GM19025 (cell line): ENCODE results near the gene CADM1.
"Not testable (repeated sequence)": the region's sequence is repeated elsewhere in the genome, so short reads cannot be mapped to it uniquely, and the experiment has no call there.

Experiments used
- ATAC-seq: cut with Tn5 transposase; IDR thresholded peaks from one replicate; pipeline ENCODE4 v1.9.1; 2021; ENCODE audit warnings: mild to moderate bottlenecking, low read depth, moderate library complexity; ENCODE audit not compliant: unreplicated experiment

The CADM1 gene

DNA sequence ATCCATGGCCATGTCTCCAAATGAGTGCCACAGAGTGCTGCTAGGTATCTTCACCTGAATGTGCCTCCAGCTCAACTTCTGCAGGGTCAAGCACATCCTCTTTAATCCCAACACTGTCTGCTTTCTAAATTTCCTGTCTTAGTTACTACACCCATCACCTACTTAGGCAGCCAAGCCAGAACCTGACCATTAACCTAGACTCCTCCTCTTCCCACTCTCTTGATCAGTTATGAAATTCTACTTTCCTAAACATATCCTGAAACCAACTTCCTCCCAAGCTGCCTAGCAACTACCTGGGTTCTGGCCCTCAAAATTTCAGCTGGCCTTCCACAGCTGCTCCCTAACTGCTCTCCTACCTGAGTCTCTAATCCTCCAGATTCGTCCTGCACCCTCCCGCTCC is 22.7 kb downstream of the CADM1 start:
- ATAC-seq: no peak

DNA sequence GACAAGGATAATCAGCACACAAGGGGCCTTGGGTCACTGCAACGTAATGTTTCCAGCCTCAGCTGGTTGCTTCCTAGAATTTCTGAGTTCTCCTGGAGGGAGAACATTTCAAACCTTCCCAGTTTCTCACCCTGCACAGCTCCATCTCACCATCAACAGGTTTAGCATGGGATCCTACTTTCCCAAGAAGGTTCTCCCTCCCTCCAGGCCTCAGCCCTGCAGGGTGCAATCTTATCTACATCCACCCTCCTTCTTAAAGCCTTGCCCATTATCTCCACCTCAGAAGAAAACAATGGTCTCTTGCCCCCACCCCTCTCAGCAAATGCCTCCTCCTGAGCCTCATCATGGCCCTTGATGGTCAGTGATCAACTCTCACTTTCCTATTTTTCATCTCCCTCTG is 23.6 kb downstream of the CADM1 start:
- no peak for ATAC-seq

DNA sequence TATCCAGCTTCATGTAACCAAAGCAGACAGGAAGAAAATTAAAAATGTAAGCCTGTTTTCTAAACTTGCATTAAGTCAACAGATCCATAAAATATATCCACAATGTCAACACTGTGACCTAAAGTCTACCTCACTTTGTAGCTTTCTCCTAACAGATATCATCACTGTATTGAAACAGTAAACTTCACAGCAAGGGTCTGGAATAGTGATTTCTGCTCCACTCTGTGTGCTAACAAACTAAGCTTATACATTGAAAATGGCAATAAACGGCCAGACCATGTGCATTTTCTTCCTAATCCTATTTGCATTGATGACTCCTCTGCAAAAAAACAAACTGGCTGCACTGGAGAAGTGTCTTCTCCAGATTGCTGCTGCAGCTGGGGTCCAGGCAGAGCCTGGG is 26.8 kb downstream of the CADM1 start:
- ATAC-seq: no peak

DNA sequence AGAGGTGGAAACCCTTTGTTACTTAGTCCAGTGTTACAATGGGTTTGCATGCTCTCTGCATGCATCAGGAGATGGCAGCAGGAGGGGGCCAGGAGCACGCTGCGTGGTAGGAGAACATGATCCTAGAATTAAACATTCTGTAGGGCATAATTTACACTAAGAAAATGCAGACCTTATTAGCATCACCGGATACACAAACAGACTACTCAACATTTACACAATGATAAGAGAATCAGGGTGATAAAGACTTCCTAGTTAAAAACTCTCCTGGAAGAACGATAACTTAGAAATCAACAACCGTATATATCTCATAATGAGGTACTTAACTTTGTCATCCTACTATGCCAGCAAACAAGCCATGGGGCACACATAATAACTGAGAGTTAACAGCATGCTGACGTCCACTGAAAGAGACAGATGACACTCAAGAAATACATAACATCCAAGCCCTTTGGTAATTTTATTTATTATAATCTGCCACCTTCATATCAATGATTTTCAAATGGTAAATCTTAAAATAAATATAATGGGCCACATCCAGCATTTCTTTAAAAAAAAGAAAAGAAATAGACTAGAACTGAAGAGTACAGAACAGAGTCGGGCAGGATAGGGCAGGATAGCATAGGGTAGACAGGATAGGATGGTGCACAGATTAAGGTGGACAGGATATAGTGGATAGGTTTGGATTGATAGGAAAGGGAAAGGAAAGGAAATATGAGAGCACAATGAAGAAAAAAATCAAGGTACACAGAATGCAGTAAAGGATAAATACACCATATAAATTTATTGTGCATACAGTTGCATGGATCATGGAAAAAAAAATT is 27.5 kb downstream of the CADM1 start:
- ATAC-seq: no peak

DNA sequence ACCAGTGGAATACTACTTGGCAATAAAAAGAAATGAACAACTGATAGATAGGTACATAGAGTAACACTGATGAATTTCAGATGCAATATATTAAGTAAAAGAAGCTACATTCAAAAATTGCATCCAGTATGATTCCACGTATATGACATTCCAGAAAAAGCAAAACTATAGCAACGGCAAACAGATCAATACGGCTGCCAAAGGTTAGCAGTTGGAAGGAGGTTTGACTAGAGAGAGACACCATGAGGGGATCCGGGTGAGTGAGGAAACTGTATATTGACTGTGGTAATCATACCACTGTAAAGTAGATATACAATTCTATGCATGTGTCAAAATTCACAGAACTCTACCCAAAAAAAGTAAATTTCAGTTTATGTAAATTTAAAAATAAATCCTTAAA is 28.7 kb downstream of the CADM1 start:
- no peak for ATAC-seq

DNA sequence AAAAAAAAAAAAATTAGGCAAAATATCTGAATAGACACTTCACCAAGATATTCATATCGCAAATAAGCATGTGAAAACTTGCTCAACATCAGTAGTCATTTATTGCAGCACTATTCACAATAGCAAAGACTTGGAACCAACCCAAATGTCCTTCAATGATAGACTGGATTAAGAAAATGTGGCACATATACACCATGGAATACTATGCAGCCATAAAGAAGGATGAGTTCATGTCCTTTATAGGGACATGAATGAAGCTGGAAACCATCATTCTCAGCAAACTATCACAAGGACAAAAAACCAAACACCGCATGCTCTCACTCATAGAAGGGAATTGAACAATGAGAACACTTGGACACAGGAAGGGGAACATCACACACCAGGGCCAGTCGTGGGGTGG is 29.9 kb downstream of the CADM1 start:
- not testable (repeated sequence) for ATAC-seq

DNA sequence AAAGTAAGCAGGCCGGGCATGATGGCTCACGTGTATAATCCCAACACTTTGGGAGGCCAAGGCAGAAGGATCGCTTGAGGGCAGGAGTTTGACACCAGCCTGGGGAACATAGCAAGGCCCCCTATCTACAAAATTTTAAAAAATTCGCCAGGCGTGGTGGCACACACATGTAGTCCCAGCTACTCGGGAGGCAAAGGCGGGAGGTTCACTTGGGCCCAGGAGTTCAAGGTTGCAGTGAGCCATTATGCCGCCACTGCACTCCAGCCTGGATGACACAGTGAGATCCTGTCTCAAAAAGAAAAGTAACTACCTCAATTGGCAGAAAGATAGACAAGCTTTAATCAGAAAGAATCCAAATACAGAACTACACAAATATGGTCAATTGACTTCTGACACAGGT is 31.0 kb downstream of the CADM1 start:
- ATAC-seq: no peak

DNA sequence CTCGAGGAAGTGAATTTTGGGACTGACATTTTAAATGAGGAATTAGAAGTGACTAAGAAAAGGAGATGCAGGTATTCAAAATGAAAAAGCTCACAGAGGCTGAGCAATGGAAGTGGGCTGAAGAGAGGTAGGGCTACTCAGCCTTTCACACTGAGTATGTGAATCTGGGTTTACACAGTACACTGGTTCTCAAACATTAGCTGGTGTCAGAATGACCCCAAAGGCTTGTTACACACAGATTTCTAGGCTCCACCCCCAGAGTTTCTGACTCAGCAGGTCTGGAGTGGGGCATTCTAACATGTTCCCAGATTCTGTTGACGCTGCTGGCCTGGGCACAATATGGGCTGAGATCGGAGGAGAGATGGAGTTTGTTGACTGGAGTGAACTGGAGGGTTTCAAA is 32.8 kb downstream of the CADM1 start:
- ATAC-seq: peak; percentile 77

DNA sequence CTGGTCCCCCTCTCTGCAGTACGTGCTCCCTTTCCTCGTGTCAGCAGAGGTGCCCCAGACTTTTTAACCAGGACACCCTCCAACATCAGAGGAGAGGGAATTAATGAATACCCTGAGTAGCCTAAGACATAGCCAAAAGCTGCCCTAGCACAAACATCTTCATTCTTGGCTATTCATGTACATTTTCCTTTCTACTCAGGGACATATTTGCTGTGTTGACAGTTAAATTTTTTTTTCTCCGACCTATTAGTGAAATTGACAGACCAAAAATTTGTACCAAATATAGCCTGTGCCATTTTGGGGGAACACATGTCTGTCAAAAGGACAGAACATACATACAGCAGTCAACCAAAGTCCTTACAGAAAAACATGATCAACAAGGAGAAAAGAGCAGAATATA is 33.3 kb downstream of the CADM1 start:
- no peak for ATAC-seq

DNA sequence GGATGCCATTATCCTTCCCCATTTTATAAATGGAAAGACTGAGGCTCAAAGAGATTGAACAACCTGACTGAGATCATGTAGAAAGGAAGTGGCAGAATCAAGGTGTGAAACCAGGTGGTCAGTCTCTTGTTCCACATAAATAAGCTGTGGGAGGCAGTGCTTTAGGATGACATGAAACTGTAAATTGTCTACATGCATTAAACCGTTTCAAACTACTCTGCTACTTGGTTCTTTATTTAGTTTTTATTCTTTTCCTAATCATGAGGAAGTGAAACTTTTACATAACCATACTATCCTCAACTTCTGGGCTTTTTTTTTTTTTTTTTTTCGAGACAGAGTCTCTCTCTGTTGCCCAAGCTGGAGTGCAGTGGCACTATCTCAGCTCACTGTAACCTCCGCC is 34.9 kb downstream of the CADM1 start:
- no peak for ATAC-seq

DNA sequence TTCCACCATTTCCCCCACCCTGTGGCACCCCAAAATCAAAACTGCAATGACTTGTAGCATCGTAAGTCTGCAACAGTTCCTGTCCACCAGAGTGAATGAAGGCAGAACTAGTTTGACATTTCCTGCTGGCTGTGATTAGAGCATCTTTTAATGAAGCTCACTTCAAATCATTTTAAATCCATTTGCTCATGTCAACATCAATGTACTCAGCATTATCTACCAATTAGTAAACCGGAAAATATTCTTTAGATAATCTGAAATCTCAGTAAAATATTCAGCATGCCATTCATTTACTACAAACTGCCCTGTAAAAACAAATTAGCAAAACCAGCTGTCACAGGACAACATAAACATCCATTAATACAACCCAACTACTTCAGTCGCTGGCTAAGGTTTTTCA is 38.1 kb downstream of the CADM1 start:
- no peak for ATAC-seq

DNA sequence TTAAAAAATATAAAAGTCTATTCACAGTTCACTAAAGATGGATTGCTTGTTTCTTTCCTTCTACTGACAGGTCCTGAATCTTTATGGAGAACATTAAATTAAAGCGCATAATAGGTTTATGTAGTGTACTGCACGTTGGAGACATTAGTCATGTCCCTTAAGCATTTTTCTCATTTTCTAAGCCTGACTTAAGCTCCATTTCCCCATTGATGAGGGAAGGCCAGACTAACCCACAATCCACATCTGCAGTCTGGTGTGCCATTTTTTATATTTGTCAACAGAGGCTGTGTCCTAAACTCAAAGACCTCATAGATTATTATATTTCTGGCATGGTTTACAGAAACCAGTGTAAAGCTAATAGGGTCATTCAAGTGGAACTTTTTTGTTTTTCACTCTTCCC is 39.9 kb downstream of the CADM1 start:
- ATAC-seq: no peak

DNA sequence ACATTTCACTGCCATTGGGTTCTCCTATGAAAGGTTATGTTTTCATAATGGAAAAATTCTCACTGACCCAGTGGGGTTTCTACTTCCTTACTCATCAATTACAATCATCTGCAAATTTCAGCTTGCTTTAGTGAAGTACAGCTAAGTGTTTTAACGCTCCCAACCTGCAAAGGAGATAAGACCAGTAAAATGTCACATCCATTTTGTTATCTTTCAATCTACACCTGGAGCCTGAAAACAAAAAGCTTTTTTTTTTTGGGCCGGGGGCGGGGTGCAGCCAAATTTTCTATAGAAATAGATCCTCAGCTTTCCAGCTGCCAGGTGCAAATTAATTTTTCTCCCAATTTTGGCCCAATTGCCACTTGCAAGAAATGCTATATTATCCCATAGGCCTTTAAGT is 40.6 kb downstream of the CADM1 start:
- ATAC-seq: no peak

DNA sequence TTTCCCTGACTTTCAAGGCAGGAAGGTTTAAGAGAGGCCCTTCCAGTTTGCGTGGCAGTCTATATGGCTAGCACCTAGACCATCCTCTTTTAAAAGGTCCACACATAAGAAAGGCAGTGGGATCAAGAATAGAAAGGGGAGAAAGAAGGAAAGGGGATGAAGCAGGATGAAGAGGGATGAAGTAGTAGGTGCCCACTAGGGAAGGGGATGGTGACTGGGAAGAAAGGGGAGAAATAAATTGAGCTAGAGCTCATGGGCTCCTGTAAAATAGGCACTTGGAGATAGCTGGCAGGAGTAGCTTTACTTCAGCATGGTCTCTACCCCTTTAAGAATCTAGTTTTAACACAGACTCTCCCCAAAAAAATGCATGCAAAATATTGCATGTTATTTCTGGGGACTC is 41.5 kb downstream of the CADM1 start:
- ATAC-seq: no peak

DNA sequence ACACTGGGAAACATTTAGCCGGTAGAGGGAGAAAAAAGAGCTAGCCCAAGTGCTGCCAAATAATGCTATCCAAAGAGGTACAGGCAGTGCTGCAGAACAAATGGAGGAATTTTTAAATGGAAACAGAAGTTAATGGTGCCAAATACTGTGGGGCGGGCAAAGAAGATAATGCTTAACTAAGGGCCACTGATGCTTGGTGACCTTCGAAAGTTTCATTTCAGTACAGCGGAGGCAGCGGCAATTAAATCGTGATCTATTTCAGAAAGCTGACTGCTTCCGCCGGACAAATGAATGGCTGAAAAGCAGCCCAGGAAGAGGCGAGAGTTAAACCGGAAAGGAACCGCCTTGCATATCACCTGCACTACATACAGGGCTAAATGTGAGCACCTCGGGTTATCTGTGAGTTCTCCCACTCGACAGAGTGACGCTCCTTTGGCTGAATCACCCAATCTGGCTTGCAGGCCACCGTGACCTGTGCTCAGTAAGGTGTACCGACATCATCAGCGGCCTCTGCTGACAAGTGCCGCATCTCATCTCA is 42.1 kb downstream of the CADM1 start:
- no peak for ATAC-seq

DNA sequence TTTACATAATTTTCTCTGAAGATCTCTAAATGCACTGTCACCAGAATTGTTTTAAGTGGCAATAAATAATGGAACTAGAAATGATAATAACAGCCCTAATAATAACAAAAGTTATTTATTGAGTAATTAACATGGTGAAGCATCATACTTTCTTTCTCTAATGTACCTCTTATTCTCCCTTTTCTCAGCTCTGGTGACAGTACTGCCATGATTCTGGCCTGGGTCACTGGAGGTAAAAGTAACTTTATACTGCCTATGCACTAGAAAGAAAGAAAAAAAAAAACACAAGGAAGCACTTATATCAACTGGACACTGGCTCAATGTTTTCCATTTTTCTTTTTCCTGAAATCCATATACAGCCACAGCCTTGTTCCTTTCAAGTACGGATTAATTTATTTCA is 43.7 kb downstream of the CADM1 start:
- ATAC-seq: no peak

DNA sequence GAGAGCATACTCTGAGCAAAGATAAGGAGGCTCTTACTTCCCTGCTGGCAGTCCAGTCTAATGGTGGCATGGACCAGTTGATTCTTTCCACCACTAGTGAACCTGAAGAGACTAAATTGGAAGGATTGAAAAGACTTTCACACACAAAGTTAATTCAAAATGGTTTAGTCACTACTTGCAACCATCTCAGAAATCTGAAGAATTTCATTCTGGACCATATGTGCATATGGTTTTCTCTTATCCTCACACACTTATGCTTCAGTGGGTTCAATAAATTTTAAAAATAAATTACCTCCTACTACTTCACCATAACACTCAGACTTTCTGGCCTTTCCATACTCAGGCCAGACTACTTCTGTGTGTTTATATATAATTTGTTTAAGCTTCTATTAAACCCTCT is 44.7 kb downstream of the CADM1 start:
- ATAC-seq: no peak

DNA sequence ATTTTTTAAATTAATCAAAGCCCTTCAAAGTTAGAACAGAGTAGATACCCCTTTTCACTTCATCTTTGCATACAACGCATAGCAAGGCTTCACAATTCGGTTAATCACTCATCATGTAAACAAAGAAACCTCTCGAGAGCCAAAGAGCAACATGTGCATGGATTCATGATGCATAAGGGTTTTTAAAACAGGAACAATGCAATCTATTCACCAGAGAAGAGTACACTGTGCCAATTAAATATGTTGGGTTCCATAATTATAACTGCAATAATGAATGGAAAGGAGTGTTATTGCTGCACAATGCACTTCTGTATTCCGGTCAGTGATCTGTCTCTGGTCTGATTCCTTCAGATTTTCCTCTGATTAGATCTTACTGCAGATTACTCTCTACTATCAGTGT is 45.3 kb downstream of the CADM1 start:
- ATAC-seq: no peak

DNA sequence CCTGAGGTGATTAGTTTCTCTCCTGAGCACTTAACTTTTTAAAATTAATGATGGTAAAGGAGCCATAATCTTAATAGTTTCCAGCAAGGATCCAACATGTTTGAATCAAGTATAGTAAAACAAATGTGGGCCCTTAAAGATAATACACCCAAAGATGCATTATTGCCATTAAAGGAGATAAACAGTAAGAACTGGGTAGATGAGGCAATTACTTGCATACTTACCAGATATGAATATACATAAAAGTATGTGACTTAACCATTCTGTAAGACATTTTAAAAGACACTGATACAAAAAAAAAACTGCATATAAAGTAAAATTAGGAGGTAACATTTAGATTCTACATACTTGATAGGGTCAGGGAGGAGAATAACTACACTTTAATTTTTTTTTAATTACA is 48.2 kb downstream of the CADM1 start:
- ATAC-seq: no peak

DNA sequence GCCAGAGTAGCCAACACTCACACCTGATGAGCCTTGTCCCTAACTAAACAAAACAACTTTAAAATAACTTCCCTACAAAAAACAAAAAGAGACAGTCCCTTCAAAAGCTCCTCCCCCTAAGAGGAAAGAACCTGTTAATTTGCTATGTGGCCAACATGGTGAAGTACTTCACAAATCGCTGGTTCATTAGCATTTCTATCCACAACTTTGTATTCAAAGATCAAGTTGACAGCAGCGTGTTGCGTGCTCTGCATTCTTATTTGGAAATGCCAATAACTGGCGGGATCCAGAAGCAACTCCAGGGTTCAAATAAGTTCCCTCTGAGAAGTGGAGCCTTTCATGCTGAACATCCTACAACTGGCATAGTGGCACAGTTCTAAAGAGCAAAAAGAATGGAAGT is 48.6 kb downstream of the CADM1 start:
- ATAC-seq: no peak

DNA sequence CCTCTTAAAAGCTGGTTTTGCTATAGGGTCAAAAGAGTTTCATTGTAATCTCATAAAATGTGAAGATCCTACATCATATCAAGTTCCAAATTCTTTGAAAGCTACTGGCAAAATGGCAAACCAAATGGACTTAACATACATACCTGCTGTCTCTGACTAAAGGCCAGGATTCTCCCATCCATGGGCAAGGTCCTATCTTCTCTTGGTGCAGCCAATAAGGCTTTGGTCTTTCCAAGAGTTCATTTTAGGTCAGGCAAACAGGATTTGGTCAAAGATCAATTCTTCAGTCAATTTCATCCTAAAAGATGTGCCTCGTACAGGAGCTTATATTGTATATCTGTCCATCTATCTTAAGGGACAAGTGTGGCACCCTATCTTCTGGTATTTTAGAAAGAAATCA is 49.7 kb downstream of the CADM1 start:
- no peak for ATAC-seq

DNA sequence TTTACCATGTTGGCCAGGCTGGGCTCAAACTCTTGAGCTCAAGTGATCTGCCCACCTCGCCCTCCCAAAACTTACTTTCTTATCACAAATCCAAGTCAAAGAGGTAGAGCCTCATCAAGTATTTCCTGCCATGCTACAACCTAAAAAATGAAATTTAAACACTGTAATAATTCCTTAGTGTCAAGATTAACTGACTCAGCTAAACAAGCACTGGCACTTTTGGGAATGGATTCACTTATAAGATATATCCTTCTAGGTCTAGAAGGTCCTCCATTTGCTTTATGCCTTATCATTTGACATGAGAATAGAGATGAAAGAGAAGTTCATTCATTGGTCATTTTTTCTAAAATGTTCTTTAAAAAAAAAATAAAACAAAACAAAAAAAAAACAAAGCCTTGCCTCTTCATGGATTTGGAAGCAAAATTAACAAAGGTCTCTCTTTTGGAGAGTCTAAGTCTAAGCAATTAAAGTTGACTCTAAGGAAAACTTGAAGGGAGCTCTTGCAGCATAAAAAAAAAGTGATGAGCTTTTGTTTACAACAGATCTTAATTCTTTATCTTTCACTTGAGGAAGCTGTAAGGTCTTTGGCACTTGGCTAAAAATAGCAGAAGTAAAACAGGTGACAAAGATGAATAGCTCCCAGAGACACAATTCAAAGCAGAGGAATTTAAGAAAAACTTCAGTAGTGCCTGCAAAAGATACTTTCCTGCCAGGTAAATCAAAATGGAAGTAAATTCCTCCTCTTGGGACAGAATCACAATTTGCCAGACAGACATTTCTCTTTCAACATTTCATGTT is 50.3 kb downstream of the CADM1 start:
- no peak for ATAC-seq
